GM12891 (cell line): ENCODE data around the gene PDE5A.

Experiments
- PAX5 ChIP-seq: IDR thresholded peaks from 2 replicates; pipeline ENCODE4 v1.6.1; 2011; ENCODE audit warnings: low read length, moderate library complexity, mild to moderate bottlenecking; ENCODE audit not compliant: insufficient read depth, severe bottlenecking
- POLR2A ChIP-seq: IDR thresholded peaks from 2 replicates; pipeline ENCODE4 v1.6.1; 2011; ENCODE audit warnings: low read depth, low read length, control low read depth
- POLR2AphosphoS5 ChIP-seq: IDR thresholded peaks from 2 replicates; pipeline ENCODE4 v1.6.1; 2011; ENCODE audit warnings: low read depth, low read length, control low read depth
- POU2F2 ChIP-seq: IDR thresholded peaks from 2 replicates; pipeline ENCODE4 v1.6.1; 2011; ENCODE audit warnings: low read depth, mild to moderate bottlenecking, control low read depth, low read length, moderate library complexity
- SPI1 ChIP-seq: IDR thresholded peaks from 2 replicates; pipeline ENCODE4 v1.6.1; 2011; ENCODE audit warnings: low read depth, low read length, control low read depth
- TAF1 ChIP-seq: IDR thresholded peaks from 2 replicates; pipeline ENCODE4 v1.6.1; 2011; ENCODE audit warnings: low read depth, low read length, control low read depth

- TF ChIP-seq TAF1 (no peak), POLR2AphosphoS5 (no peak), POLR2A (no peak), SPI1 (no peak), POU2F2 (no peak), PAX5 (no peak)
Measured at GRCh38 chr4:119504616-119505015, 124.0 kb downstream of the PDE5A start.
